ENCODE data around the gene ATP6V1A. TPM values are rescaled to one million over a fixed set of nuclear protein-coding genes. Genes with fewer than 3 reads are reported as not detected.

Gene ATP6V1A
- total RNA-seq, 2 donors from 2014 or later, result 44.7 to 76.8 TPM

DNA sequence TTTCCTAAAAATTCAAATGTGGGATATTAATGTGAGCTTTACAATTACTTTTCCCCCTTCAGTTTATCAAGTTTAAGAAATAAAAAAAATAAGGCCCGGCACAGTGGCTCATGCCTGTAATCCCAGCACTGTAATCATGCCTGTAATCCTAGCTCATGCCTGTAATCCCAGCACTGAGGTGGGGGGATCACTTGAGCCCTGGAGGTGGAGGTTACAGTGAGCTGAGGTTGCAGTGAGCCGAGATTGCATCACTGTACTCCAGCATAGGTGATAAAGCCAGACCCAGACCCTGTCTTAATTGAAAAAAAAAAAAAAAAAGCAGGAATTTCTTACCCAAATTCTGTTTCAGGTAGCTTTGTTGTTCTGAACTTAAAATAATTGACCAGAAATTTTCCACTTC is 17.9 kb downstream of the ATP6V1A start:
- H3K27me3 Mint-ChIP-seq, result no peaks in the 10 kb centered on the region
- H3K9me3 Mint-ChIP-seq, result no peaks in the 10 kb centered on the region
- DNase-seq (ENCODE audit: low spot score) (no peak), ATAC-seq (no peak)
- no peaks in the 10 kb centered on the region for H3K4me1 Mint-ChIP-seq (ENCODE audit: low read depth in 2 of 2)
- no peak overlapping the region for H3K4me3 Mint-ChIP-seq
- no peak overlapping the region for H3K27ac Mint-ChIP-seq
- H3K36me3 Mint-ChIP-seq, result no peaks in the 10 kb centered on the region

DNA sequence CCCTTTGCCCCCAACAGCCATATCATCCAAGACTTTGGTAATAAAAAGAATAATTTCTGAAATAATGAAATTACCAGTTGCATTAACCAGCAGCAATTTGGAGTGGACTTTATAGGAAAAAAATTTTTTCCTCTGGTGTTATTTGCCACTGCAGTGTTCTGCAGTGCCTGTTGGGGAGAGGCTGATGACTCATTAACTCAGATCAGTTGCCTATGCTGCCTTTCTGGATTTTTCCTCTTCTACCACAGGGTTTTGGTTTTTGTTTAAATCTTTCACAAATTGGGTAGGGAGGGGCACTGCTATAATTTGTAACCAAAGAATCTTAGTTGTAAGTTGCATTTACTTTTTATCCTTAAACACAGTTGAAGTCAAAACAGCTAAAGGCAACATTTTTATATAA is 22.7 kb downstream of the ATP6V1A start:
- no peak overlapping the region for H3K27ac Mint-ChIP-seq
- H3K27me3 Mint-ChIP-seq, result no peaks in the 10 kb centered on the region
- no peaks in the 10 kb centered on the region for H3K9me3 Mint-ChIP-seq
- ATAC-seq, result no peak
- H3K36me3 Mint-ChIP-seq, result no peaks in the 10 kb centered on the region
- no peak for DNase-seq (ENCODE audit: low spot score)
- H3K4me1 Mint-ChIP-seq (ENCODE audit: low read depth in 2 of 2), result peaks cover 6 to 8% of the 10 kb centered on the region in 2 donors
- no peak overlapping the region for H3K4me3 Mint-ChIP-seq

DNA sequence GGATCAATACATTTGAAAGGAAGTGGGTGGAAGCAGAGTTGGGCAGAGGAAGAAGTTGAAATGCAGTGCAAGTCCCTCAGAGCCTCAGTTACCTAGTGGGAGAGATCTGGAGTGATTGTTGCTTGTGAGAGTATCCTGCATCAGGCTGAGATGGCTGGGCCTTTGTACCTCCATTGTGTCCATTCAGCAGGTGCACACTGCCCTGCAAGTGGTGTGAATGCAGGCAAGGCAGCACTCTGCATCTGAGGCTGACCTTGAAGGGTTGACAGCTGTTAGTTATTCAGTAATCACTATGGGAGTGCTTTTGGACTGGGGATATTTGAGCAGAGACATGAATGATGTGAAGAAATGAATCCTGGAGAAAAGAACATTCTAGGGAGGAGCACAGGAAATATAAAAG is 25.2 kb downstream of the ATP6V1A start:
- no peak overlapping the region for H3K4me3 Mint-ChIP-seq
- no peaks in the 10 kb centered on the region for H3K36me3 Mint-ChIP-seq
- no peaks in the 10 kb centered on the region for H3K9me3 Mint-ChIP-seq
- H3K27ac Mint-ChIP-seq, result no peak overlapping the region
- ATAC-seq (no peak), DNase-seq (ENCODE audit: low spot score) (no peak)
- H3K27me3 Mint-ChIP-seq, result no peaks in the 10 kb centered on the region
- H3K4me1 Mint-ChIP-seq (ENCODE audit: low read depth in 2 of 2), result peaks cover 6 to 11% of the 10 kb centered on the region in 2 donors

DNA sequence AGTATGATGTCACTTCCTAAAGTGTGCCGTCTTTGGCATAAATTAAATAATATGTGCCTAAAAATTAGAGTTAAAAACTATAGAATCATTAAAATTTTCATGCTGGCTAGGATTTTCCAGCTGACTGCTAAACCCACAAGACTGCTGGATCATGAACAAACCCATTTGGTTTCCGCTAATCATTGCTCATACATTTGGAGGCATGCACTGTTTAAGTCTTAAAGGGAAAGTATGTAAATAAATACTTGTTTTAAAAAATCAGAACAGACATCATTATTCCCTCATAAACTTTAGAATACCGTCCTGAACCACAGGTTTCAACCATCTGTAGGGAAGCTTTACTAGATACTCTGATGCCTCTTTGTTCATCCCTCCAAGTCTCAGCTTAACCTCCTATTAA is 26.5 kb downstream of the ATP6V1A start:
- Mint-ChIP-seq H3K36me3 (no peaks in the 10 kb centered on the region), H3K27ac (no peak overlapping the region), H3K4me3 (no peak overlapping the region), H3K27me3 (no peaks in the 10 kb centered on the region), H3K9me3 (no peaks in the 10 kb centered on the region), H3K4me1 (ENCODE audit: low read depth in 2 of 2) (peaks cover 13 to 17% of the 10 kb centered on the region in 2 donors)
- no peak for ATAC-seq
- DNase-seq (ENCODE audit: low spot score), result no peak

DNA sequence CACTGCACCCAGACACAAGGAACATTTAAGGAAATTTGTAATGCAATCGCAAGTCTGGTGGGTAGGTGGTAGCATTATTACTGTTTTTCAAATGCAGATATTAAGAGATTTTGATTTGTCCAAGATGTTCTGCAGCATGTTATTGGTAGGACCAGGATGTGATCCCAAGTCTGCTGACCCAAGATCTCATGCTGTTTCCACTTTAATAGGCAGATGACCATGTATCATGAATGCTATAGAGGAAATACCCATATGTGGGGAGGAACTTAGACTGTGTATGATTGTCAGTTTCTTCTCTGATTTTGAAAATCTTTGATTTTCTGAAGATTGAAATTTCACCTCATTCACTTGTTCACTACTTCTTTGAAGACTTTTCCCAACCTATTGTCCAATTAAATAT is 28.7 kb downstream of the ATP6V1A start:
- Mint-ChIP-seq H3K27me3 (no peaks in the 10 kb centered on the region), H3K36me3 (no peaks in the 10 kb centered on the region), H3K27ac (no peak overlapping the region), H3K4me3 (no peak overlapping the region), H3K9me3 (no peaks in the 10 kb centered on the region), H3K4me1 (ENCODE audit: low read depth in 2 of 2) (peaks cover 13 to 17% of the 10 kb centered on the region in 2 donors)
- no peak for DNase-seq (ENCODE audit: low spot score)
- no peak for ATAC-seq

DNA sequence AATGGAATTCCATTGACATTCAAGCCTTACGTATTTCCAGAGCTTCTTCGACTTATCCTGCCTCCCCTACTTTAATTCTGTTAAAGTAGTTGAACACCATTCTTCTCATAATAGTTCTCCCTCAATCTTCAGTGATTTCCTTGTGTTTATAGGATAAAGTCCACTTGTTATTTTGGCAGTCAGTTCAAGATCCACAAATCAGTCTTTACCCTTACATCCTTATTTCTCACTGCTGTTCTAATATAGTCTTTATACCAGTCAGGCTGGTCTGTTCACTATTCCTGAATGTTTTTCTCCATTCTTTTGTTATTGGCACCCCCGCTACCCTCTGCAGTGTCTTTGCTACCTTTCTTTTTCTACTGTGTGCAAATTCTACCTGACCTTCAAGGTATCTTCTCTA is 29.7 kb downstream of the ATP6V1A start:
- no peak overlapping the region for H3K27ac Mint-ChIP-seq
- peaks cover 13 to 17% of the 10 kb centered on the region in 2 donors for H3K4me1 Mint-ChIP-seq (ENCODE audit: low read depth in 2 of 2)
- H3K4me3 Mint-ChIP-seq, result no peak overlapping the region
- no peaks in the 10 kb centered on the region for H3K36me3 Mint-ChIP-seq
- no peak for ATAC-seq
- H3K9me3 Mint-ChIP-seq, result no peaks in the 10 kb centered on the region
- DNase-seq (ENCODE audit: low spot score), result no peak
- no peaks in the 10 kb centered on the region for H3K27me3 Mint-ChIP-seq

DNA sequence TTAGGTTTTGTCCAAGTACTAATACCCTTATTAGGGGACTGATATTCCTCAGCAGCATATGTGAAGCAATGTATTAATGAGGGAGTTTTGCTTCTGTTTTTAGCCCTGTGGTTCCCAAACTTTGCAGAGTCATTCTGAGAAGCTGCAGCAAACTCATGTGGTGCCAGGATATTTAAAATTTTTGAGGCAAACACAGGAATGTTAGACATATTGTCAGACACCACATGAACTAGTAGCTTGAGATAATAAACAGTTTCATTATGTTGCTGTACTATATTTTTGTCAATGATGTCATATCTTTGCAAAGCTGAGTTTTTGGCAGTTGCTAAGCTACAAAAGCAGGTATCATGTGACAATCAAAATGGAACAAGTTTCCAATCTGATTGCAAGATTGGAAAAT is 36.6 kb downstream of the ATP6V1A start:
- DNase-seq (ENCODE audit: low spot score), result no peak
- no peak overlapping the region for H3K27ac Mint-ChIP-seq
- H3K9me3 Mint-ChIP-seq, result no peaks in the 10 kb centered on the region
- H3K36me3 Mint-ChIP-seq, result peaks cover 6% of the 10 kb centered on the region
- H3K27me3 Mint-ChIP-seq, result no peaks in the 10 kb centered on the region
- peak in 1 of 2 donors; percentile 27 for ATAC-seq
- no peak overlapping the region for H3K4me3 Mint-ChIP-seq
- H3K4me1 Mint-ChIP-seq (ENCODE audit: low read depth in 2 of 2), result peaks cover 7 to 8% of the 10 kb centered on the region in 2 donors

DNA sequence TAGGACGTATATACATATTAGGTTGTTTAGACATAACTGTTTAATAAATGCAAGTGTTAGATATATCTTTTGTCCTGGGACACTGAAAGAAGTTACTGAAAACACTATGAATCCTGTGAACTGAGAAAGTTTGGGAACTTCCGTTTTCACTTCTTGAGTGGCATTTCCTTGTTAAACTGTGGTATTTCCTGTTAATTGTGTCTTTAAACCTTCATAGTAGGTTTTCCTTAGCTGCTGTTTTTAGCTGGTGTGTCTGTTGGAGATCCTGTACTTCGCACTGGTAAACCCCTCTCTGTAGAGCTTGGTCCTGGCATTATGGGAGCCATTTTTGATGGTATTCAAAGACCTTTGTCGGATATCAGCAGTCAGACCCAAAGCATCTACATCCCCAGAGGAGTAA is 37.1 kb downstream of the ATP6V1A start:
- ATAC-seq, result no peak
- H3K27me3 Mint-ChIP-seq, result no peaks in the 10 kb centered on the region
- peak overlapping the region; percentile 63 to 78 for H3K27ac Mint-ChIP-seq
- H3K4me3 Mint-ChIP-seq, result peak overlapping the region; percentile 43
- peaks cover 7 to 8% of the 10 kb centered on the region in 2 donors for H3K4me1 Mint-ChIP-seq (ENCODE audit: low read depth in 2 of 2)
- H3K9me3 Mint-ChIP-seq, result no peaks in the 10 kb centered on the region
- DNase-seq (ENCODE audit: low spot score), result no peak
- H3K36me3 Mint-ChIP-seq, result peaks cover 6% of the 10 kb centered on the region

DNA sequence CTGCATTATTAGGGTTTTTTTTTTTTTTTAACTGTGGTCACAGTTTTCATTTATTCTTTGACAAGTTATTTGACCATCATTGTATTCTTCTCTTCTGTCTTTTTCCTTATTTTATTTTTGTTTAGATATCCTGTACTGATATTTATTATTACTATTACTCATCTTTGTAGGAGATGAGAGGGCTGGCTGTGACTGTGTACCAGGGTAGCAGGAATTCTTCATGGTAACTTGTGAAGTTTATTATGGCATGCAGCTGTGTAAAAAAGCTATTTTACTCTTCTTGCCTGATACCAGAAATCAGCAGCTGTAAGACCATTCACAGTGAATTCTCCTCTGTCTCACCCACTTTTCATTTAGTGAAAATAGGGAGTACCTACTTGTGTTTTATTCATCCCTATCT is 44.5 kb downstream of the ATP6V1A start:
- H3K27me3 Mint-ChIP-seq, result no peaks in the 10 kb centered on the region
- H3K27ac Mint-ChIP-seq, result no peak overlapping the region
- H3K9me3 Mint-ChIP-seq, result no peaks in the 10 kb centered on the region

DNA sequence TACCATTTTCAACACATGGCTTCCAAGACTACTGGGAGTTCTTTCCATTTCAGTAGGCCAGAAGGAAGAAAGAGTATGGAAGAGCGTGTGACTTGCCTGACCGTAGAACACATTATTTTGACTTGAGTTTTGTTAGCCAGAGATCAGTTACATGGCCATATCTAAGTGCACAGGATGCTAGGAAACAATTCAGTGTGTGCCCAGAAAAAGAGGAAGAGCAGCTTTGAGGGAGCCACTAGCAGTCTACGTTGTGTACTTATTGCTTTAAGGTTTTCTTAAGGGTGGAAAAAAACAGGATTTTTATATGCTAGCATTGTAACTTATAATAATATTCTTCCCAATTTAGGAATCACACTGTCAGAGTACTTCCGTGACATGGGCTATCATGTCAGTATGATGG is 47.7 kb downstream of the ATP6V1A start:
- peaks cover 10% of the 10 kb centered on the region for H3K36me3 Mint-ChIP-seq
- no peak overlapping the region for H3K4me3 Mint-ChIP-seq
- ATAC-seq (no peak), DNase-seq (ENCODE audit: low spot score) (no peak)
- H3K27me3 Mint-ChIP-seq, result no peaks in the 10 kb centered on the region
- no peak overlapping the region for H3K27ac Mint-ChIP-seq
- no peaks in the 10 kb centered on the region for H3K9me3 Mint-ChIP-seq
- no peaks in the 10 kb centered on the region for H3K4me1 Mint-ChIP-seq (ENCODE audit: low read depth in 2 of 2)

More for the DNA sequence above, 44.5 kb downstream of the ATP6V1A start:
- Mint-ChIP-seq H3K4me3 (no peak overlapping the region), H3K4me1 (ENCODE audit: low read depth in 2 of 2) (no peaks in the 10 kb centered on the region), H3K36me3 (peaks cover 11% of the 10 kb centered on the region)
- ATAC-seq (no peak), DNase-seq (ENCODE audit: low spot score) (no peak)

DNA sequence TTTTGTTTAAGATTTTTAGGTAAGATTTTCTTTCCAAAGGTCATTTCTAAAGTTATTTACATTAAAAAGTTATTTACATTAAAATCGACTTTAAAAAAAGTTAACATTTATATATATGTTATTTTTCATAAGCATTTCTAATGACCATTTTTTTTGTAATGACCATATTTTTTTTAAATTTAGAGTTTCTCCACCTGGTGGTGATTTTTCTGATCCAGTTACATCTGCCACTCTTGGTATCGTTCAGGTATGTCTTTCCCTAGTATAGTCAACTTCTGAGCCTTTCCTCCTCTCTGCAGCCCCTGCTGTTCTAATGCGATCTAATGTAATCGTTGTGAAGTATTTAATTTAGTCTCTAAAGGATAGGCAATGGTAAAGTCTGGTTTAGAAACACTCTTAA is 48.9 kb downstream of the ATP6V1A start:
- ATAC-seq (no peak), DNase-seq (ENCODE audit: low spot score) (no peak)
- Mint-ChIP-seq H3K27ac (no peak overlapping the region), H3K4me3 (no peak overlapping the region), H3K9me3 (no peaks in the 10 kb centered on the region), H3K27me3 (no peaks in the 10 kb centered on the region), H3K4me1 (ENCODE audit: low read depth in 2 of 2) (no peaks in the 10 kb centered on the region), H3K36me3 (peaks cover 11% of the 10 kb centered on the region)

DNA sequence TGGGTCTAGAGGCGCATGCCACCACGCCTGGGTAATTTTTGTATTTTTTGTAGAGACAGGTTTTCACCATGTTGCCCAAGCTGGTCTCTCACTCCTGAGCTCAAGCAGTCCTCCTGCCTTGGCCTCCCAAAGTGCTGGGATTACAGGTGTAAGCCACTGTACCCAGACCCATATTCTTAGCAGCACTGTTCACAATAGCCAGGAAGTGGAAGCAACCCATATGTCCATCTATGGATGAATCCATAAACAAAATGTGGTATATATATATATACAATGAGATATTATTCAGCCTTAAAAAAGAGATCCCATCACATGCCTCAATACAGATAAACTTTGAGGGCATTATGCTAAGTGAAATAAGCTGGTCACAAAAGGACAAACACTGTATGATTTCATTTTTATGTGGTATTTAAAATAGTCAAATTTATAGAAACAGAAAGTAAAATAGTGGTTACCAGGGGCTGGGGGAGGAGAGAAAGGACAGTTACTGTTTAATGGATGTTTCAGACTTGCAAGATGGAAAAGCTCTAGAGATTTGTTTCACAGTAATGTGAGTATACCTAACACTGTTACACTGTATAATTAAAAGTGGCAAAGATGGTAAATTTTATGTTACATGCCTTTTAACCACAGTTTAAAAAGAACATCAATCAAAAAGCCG is 56.1 kb downstream of the ATP6V1A start:
- H3K36me3 Mint-ChIP-seq, result peaks cover 11% of the 10 kb centered on the region
- H3K27ac Mint-ChIP-seq, result peak overlapping the region in 1 of 2 donors; percentile 81
- no peaks in the 10 kb centered on the region for H3K9me3 Mint-ChIP-seq
- no peak for DNase-seq (ENCODE audit: low spot score)
- H3K27me3 Mint-ChIP-seq, result no peaks in the 10 kb centered on the region
- no peak overlapping the region for H3K4me3 Mint-ChIP-seq
- H3K4me1 Mint-ChIP-seq (ENCODE audit: low read depth in 2 of 2), result peaks cover 6% of the 10 kb centered on the region in 2 donors
- ATAC-seq, result no peak

DNA sequence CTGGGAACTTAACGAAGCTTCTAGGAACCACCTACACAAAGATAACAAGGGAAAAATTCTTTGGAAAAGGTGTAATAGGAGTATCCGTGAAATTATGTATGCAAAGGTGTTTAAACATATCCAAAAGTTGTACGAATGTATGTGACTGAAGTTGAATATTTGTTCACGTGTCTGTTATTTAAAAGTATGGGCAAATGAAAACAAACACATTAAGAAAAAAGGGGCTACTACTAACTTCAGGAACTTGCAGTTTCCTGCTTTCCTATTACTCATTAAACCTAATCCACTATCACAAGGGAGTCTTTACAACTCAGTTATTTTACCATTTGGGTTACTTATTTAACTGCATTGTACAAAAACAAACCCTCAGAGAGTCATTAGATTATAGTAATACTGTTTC is 57.8 kb downstream of the ATP6V1A start:
- Mint-ChIP-seq H3K4me1 (ENCODE audit: low read depth in 2 of 2) (peaks cover 6% of the 10 kb centered on the region in 2 donors), H3K9me3 (no peaks in the 10 kb centered on the region), H3K4me3 (no peak overlapping the region), H3K27me3 (no peaks in the 10 kb centered on the region), H3K36me3 (peaks cover 11% of the 10 kb centered on the region), H3K27ac (no peak overlapping the region)
- ATAC-seq (no peak), DNase-seq (ENCODE audit: low spot score) (no peak)

DNA sequence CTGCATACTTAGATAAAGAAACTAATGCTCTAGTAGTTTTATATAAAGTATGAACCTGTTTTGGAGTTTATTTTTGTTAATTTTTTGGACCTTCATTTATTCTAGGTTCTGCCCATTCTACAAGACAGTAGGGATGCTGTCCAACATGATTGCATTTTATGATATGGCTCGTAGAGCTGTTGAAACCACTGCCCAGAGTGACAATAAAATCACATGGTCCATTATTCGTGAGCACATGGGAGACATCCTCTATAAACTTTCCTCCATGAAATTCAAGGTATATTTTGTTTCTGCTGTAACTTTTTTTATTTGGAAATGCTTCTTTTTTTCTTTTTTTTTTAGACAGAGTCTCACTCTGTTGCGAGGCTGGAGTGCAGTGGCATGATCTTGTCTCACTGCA is 58.4 kb downstream of the ATP6V1A start:
- H3K36me3 Mint-ChIP-seq, result peaks cover 11% of the 10 kb centered on the region
- no peaks in the 10 kb centered on the region for H3K27me3 Mint-ChIP-seq
- peaks cover 6% of the 10 kb centered on the region in 2 donors for H3K4me1 Mint-ChIP-seq (ENCODE audit: low read depth in 2 of 2)
- no peak overlapping the region for H3K27ac Mint-ChIP-seq
- H3K9me3 Mint-ChIP-seq, result no peaks in the 10 kb centered on the region
- no peak overlapping the region for H3K4me3 Mint-ChIP-seq
- DNase-seq (ENCODE audit: low spot score) (no peak), ATAC-seq (no peak)

DNA sequence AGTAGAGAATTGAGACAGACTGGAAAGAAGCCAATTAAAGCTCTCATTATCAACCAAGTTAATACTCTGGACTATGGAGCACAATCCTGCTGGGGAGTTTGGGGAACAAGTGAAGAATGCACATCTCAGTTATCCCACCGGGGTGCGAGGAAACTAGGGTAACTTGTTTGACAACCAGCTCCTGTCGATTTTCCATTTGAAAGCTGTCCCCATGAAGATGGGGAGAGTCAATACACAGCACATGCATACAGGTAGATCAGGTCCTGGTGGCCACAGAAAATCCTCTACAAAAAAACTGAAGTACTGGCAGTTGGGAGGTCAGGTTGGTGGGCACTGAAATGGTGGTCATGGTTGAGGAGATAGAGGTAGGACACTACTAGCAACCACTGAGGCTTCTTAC is 66.0 kb downstream of the ATP6V1A start:
- no peaks in the 10 kb centered on the region for H3K9me3 Mint-ChIP-seq
- H3K4me1 Mint-ChIP-seq (ENCODE audit: low read depth in 2 of 2), result no peaks in the 10 kb centered on the region
- no peak overlapping the region for H3K27ac Mint-ChIP-seq
- no peaks in the 10 kb centered on the region for H3K27me3 Mint-ChIP-seq
- H3K4me3 Mint-ChIP-seq, result no peak overlapping the region
- no peak for DNase-seq (ENCODE audit: low spot score)
- H3K36me3 Mint-ChIP-seq, result peaks cover 6% of the 10 kb centered on the region
- ATAC-seq, result no peak

All from natural killer cell treated with Interleukin-12 subunit alpha and Interleukin-12 subunit beta and Interleukin-15 and Interleukin-18, amount 100 ng/mL, for 72 hours (primary cell).